ENCODE data around the gene POU2AF2.

Gene POU2AF2

DNA sequence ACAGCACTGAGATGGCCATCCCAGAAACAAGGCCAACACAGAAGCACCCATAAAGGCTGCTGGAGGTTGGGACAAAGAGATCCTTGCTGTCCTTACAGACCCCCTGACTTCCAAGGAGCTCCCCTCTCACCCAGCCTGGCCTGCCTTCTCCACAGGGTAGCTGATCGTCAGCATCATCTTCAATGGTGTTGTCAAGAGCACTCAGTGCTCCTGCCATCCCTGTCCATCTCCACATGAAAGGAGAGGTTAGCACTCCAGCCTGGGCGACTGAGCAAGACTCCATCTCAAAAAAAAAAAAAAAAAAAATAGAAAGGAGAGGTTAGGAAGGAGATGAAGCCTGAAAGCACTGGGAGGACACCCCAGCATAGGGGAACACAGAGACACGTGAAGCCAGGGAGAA is 50.7 kb downstream of the POU2AF2 start:
- H3K4me3 ChIP-seq (ENCODE audit: low read length) = no peak overlapping the region
- TF ChIP-seq, protein P1, sequence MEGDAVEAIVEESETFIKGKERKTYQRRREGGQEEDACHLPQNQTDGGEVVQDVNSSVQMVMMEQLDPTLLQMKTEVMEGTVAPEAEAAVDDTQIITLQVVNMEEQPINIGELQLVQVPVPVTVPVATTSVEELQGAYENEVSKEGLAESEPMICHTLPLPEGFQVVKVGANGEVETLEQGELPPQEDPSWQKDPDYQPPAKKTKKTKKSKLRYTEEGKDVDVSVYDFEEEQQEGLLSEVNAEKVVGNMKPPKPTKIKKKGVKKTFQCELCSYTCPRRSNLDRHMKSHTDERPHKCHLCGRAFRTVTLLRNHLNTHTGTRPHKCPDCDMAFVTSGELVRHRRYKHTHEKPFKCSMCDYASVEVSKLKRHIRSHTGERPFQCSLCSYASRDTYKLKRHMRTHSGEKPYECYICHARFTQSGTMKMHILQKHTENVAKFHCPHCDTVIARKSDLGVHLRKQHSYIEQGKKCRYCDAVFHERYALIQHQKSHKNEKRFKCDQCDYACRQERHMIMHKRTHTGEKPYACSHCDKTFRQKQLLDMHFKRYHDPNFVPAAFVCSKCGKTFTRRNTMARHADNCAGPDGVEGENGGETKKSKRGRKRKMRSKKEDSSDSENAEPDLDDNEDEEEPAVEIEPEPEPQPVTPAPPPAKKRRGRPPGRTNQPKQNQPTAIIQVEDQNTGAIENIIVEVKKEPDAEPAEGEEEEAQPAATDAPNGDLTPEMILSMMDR (IDR thresholded peaks at IDR 0.05; ENCODE audit: insufficient read depth, low read depth, low read length, missing control alignments) = no peak
- no peak for DNase-seq (ENCODE audit: low read depth)

DNA sequence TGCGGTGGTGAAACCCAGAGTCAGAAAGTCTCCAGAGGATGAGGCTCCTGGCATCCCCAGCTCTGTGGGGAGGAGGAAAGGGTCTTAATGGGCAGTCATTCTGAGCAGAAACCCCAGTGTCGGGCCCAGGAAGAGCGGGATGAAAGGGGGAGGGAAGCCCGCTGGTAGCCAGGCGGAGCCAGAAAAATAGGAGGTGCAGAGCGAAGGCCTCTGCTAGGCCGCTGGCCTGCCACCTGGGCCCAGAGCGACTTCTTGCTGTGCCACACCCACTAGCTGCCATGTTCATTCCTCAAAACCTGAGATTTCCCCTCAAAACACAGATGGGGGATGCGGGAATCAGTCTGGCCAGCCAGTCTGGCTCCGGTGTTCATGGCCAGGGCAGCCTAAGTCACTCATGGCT is 52.2 kb downstream of the POU2AF2 start:
- TF ChIP-seq, protein P1 (IDR thresholded peaks at IDR 0.05; ENCODE audit: insufficient read depth, low read depth, low read length, missing control alignments) = no peak
- DNase-seq (ENCODE audit: low read depth) = no peak
- H3K4me3 ChIP-seq (ENCODE audit: low read length) = no peak overlapping the region

DNA sequence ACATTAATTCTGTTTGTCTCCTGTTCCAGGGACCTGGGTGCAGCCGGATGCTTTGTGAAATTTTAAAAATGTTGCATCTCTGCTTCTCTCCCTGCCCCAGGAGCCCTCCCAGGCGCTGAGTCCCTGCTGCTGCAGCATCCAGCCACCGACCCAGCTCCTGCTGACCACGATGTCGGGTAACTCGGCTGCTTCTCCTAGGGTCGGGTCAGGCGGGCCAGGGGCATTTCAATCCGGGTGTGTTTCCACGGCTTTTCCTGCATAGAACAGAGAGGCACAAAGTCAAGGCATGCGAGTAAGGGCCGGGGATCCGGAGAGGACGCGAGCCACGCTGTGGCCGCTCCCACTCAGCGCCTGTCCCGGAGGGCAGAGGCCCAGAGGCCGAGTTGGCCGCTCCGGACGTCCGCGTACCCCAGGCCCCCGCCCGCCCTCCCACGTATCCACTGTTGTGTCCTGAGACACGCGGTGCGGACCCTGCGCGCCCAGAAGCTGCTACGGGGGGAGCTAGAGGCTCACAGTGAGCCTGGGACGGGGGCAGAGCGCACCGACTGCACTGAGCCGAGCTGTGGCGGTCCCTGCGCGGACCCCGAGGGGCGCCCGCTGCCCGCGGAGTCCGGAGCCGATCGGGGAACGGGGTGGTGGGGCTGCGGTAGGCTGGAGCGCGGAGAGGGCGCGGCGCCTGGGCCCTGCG is 53.0 kb downstream of the POU2AF2 start, which contains the start of gene POU2AF3:
Gene POU2AF3, plus strand, starts transcription at position 134 of the 688 bp plus-strand sequence. Its CDS starts 36 bp downstream, at position 170.
- TF ChIP-seq, protein P1 (IDR thresholded peaks at IDR 0.05; ENCODE audit: insufficient read depth, low read depth, low read length, missing control alignments) = no peak
- H3K4me3 ChIP-seq (ENCODE audit: low read length) = peak within 1 kb of the TSS; percentile 36
- DNase-seq (ENCODE audit: low read depth) = no peak

DNA sequence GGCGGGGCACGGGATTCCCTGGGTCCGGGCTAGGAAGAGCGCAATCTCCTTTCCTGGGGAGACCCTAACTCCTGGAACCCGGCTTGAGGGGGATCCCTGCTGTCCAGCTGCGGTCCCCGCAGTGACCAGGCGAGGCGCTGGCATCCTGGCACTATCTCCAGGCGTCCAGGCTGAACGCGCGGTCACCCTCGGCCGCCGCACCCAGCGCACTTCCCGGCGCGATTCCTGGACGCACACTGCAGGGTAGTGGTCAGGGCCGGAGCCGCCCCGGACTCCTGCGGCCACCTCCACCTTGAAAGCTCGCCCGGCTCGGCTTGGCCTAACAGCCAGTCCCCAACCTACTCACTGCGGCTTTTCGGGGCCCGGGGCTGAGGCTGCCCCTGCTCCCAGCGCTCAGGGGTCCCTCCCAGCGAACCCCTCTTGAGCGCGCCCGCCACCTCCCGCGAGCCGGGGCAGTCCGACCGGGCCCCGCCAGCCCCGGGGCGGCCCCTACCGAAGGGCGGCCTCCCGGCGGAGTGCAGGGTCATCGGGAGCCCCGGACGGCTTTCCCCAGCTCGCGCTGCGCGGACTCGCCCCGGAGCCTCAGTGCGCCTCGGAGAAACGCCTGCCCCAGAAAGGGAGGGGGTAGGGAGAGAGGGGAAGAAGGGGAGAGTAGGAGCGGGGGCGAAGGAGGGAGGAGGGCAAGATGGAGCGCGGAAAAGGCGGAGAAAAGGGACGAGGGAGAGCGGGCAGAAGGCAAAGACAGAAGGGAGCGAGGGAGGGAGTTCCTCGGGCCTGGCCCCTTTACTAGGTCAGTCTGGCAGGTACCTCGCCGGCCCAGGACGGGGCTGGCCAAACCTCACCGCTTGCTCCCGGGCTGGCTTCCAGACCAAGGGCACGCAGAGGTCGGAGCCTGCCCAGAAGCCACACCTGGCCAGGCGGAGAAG is 53.8 kb downstream of the POU2AF2 start:
- TF ChIP-seq, protein P1 (IDR thresholded peaks at IDR 0.05; ENCODE audit: insufficient read depth, low read depth, low read length, missing control alignments) = peak; percentile 40
- peak; percentile 9 for DNase-seq (ENCODE audit: low read depth)
- peak overlapping the region; percentile 36 for H3K4me3 ChIP-seq (ENCODE audit: low read length)

DNA sequence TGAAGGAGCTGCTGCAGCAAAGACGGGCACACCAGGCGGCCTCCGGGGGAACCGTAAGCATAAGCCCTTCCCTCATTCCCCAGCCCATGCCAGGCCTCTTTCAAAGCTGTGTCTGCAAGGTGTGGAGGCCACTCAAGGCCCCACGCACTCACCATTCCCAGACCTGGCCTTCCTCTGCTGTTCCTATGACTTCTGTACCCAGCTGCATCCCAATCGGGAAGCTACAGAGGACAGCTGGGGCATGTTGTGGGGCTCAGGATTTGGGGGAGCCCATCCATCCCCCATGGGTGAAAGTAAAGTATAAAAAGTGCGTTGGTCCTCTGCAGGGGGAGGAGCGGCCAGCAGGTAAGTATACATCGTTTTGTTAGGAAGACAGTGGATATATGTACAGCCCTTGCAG is 55.0 kb downstream of the POU2AF2 start:
- H3K4me3 ChIP-seq (ENCODE audit: low read length) = no peak overlapping the region
- TF ChIP-seq, protein P1 (IDR thresholded peaks at IDR 0.05; ENCODE audit: insufficient read depth, low read depth, low read length, missing control alignments) = no peak
- DNase-seq (ENCODE audit: low read depth) = no peak

DNA sequence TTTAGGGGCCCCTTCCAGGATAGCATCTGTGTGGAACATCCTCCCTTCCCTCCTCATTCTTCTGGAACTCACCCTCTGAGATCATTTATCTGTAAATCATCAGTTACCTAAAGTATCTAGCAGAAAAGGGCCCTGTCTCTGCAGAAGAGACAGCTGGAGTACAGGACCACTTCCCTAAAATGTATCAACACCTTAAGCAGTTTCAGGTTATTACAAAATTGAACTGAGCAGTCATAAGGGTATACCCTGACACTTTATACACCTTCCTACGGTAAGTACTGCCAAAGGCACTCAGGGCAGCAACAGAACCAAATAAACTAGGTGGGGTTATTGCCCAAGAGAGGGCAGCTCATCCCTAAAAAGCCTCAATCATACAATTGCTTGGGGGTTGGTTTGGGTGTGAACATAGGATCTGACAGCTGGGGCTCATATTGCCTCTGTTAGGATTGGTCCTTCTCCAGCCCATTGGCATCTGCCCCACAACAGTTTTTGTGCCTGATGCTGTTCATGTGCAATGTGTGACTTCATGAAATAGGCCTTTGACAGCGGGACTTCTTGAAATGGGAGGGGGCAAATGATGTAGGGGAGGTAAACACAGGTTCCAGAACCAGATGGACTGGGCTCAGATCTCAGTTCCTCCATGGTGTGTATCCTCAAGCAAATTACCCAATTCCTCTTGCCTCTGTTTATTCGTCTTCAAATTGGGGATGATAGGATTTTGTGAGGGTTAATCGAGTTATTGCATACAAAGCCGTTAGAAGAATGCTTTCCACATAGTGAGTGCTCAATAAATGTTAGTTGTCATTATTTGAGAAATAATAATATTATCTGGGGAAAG is 55.7 kb downstream of the POU2AF2 start:
- TF ChIP-seq, protein P1 (IDR thresholded peaks at IDR 0.05; ENCODE audit: insufficient read depth, low read depth, low read length, missing control alignments) = no peak
- no peak for DNase-seq (ENCODE audit: low read depth)
- no peak overlapping the region for H3K4me3 ChIP-seq (ENCODE audit: low read length)

Data from epithelial cell of esophagus (primary cell).